LNCaP clone FGC (cell line): ENCODE measurements around the gene SUN1.
A peak's percentile ranks its signal among the peaks of the same experiment; 100 is the strongest.

Experiments used
- DNase-seq: peaks from one replicate; pipeline ENCODE4 v3.0.0-alpha.2; 2011; ENCODE audit warnings: low read depth
- H3K4me3 ChIP-seq: 2 replicates; pipeline ENCODE4 v1.5.1; 2011; ENCODE audit warnings: mild to moderate bottlenecking, low read depth, low read length, control low read depth
- TF ChIP-seq, protein P1 (sequence below): IDR thresholded peaks from 2 replicates; pipeline ENCODE4 v1.5.1; 2012; ENCODE audit warnings: mild to moderate bottlenecking; ENCODE audit not compliant: control insufficient read depth, insufficient read depth; ENCODE audit errors: extremely low read depth

The SUN1 gene

DNA sequence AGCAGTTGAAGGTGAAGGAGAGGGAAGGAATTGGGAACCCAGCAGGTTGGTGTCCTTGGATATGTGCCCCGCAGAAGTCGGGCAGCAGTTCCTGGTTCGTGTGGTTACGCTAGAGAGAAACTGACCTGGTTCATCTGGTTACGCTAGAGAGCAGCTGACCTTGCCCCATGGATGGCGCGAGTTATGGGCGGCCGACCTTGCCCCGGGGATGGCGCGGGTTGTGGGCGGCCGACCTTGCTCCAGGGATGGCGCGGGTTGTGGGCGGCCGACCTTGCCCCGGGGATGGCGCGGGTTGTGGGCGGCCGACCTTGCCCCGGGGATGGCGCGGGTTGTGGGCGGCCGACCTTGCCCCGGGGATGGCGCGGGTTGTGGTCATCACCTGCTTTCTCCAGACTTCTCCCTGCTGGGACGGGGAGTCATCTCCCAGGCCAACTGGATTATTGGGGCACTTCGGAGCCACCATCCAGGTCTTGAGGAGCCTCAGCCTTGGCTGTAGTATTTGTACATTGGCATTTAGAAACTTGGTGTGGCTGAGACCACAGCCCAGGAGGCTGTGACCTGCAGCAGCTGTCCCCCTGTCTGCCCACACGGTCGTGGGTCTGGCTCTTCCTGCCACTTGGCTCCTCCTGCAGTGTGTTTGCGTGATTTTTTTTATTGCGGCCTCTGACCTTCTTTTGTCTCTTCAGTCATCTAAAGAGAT, 50.2 kb downstream of the SUN1 start:
- DNase-seq, result peak; percentile 44
- TF ChIP-seq, protein P1, sequence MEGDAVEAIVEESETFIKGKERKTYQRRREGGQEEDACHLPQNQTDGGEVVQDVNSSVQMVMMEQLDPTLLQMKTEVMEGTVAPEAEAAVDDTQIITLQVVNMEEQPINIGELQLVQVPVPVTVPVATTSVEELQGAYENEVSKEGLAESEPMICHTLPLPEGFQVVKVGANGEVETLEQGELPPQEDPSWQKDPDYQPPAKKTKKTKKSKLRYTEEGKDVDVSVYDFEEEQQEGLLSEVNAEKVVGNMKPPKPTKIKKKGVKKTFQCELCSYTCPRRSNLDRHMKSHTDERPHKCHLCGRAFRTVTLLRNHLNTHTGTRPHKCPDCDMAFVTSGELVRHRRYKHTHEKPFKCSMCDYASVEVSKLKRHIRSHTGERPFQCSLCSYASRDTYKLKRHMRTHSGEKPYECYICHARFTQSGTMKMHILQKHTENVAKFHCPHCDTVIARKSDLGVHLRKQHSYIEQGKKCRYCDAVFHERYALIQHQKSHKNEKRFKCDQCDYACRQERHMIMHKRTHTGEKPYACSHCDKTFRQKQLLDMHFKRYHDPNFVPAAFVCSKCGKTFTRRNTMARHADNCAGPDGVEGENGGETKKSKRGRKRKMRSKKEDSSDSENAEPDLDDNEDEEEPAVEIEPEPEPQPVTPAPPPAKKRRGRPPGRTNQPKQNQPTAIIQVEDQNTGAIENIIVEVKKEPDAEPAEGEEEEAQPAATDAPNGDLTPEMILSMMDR, result no peak
- H3K4me3 ChIP-seq, result peak overlapping the region; percentile 36

DNA sequence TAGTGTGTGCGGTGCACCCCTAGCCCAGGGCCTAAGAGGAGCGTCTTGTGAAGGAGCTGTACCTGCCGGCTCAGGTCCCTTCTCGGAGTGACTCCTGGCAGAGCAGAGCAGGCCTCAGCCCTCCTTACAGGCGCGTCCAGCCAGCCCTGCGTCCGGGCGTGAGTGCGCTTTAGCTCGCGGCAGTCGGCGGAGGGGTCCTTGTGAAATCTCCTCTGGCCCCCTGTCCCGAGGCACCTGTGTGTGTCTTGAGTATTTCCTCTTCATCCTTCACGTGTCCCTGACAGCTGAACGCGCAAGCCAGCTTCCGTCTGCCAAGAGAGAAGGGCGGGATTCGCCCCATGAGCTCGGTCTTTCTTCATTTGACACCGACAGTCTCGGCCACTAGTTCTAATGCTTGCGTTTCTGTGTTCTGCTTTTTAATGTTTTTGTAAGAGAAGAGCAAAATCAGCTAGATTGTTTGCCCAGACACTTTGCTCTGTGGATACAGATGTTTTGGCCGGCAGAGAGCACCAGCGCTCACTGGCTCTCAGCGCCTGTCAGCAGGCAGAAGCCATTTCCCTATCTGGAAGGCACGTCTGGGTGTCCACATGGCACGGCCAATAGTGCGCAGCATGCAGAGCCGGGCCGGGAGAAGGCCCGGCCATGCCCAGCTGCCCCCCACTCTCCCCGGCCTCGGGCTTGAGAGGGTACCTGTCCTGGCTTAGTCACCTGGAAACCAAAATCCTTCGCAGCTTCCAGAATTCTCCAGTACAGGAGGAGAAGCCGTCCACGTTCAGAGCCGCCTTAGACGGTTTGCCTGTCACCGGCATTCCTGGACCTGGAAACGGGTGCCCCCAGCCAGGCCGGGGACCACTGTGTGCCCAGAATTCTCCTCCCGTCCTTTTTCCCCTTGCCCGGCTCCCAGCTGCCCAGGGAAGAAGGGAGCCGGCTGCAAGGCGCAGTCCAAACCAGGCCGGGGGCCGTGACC, 51.1 kb downstream of the SUN1 start:
- H3K4me3 ChIP-seq, result peak overlapping the region; percentile 26
- TF ChIP-seq, protein P1, result peak; percentile 29; the same call in 1 of the 2 replicates
- no peak for DNase-seq

DNA sequence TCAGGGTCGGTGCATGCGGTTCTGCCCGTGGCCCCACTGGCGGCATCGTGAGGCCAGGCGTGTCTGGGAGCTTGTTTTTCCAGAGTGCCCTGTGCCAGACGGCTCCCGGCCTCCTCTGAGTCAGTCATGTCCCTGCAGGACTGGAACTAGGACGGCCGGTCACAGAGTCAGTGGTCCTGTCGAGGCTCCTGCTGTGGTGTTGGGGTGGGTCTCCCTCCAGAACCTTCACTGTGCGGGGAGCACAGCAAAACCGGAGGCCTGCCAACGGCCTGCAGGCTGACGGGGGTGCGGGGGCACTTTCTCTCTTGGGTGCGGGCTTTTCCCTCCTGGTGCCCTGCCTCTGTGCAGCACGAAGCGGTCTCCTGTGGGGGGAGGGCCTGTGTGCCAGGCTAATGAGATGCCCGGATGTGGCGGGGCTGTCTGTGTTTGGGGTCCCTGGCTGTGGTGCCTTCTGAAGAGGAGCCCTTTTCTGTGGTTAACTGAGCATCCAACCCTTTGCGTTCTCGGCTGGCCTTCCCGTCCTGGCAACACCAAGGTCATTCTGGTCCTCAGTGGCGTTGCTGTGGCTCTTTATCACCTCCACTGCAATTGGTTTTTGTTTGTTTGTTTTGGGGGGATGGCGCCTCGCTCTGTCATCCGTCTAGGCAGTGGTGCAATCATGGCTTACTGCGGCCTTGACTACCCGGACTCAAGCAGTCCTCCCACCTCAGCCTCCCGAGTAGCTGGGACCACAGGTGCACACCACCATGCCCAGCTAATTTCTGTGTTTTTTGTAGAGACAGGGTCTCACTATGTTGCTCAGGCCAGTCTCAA, 52.1 kb downstream of the SUN1 start:
- TF ChIP-seq, protein P1, result 0 out of 2 replicates have a peak, but pooled peaks have one; percentile 14
- H3K4me3 ChIP-seq, result peak overlapping the region; percentile 16; the same call in 1 of the 2 replicates
- DNase-seq, result peak; percentile 54

DNA sequence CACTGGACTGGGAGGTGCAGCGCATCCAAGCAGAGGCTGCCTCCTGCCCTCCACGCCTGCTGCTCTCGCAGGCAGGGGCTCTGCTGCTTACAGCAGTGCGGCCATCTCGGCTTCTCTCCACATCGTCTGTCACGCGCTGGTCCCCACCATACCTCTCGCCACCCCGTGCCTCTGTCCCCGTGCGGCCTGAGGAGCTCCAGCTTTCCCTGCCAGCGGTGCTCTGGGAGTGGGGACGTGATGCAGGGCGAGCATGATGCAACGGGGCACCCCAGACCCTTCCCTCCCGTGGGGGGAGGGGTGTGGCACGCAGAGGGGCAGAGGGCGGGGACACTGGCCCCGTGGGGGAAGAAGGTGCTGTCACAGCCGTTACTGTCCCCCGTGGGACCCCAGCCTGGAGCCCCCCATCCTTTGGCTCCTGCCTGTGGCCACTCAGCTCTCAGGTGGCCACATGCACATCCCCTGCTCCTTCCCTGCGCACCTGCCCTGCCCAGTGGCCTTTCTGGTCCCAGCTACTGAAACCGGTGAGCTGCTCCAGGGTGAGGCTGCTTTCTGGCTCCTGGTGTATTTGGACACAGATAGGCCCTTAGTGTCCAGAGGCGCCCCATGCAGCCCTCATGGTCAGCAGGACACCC, 53.1 kb downstream of the SUN1 start:
- no peak overlapping the region for H3K4me3 ChIP-seq
- DNase-seq, result no peak
- TF ChIP-seq, protein P1, result no peak

DNA sequence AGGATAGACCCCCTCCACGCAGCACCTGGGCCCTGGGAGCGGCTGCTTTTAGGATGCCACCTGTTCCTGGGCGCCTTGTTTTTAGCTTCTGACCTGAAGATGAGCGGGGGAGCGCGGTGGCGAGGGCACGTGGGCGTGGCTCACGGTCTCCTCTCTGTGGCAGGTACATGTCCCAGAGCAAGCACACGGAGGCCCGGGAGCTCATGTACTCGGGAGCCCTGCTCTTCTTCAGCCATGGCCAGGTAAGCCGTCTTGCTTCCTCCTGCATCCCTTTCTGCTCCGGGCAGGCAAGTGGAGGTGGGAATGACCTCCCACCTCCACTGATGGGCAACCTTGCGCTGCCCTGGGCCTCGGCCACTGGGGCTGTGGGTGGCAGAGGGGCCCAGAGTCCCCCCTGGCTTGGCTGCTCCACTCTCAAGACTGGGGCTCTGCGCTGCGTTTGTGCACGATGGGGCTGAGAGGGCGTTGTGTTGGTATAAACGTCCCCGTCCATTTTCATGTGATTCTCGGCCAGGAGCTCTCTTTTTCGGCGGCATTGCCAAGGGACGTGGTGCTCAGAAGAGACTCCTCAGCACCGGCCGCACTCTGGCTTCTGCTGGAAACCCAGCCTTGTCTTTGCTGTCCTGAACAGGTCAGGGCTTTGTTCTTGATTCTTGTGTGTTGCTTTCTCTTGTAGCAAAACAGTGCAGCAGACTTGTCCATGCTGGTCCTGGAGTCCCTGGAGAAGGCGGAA, 53.8 kb downstream of the SUN1 start:
- DNase-seq, result no peak
- TF ChIP-seq, protein P1, result no peak
- no peak overlapping the region for H3K4me3 ChIP-seq
